H1 (cell line): ENCODE data around the gene CX3CL1. TPM values are rescaled to one million over a fixed set of nuclear protein-coding genes. Genes with fewer than 3 reads are reported as not detected.

Source experiments
- polyA plus RNA-seq, 7 experiments: library from polyadenylated mRNA; depleted of rRNA in 3 of 7; stranded (reverse) in 5 of 7; unstranded in 2 of 7; fragments of >200 nt in 5 of 7; fragments of 200-250 nt in 2 of 7; gene quantifications; 1 replicate in 5 of 7; 2 replicates in 1 of 7; 4 replicates in 1 of 7; pipeline versions ENCODE4 v1.2.1 to v1.2.3, GENCODE V29; 2011 to 2013; ENCODE audit warnings: missing spikeins in 2 of 7, mixed read lengths in 2 of 7
- total RNA-seq: library from RNA; stranded (reverse); fragmentation: NEBNext Ultra II Directional; extraction: Animal tissue kit (Norgen Biotek cat#: 25700); gene quantifications from 2 replicates; pipeline ENCODE4 v1.2.1, GENCODE V29; 2021
- TF ChIP-seq, protein P1 (sequence below): IDR thresholded peaks from 2 replicates; pipeline ENCODE4 v1.6.1; 2012; ENCODE audit warnings: inconsistent platforms

The CX3CL1 gene
- total and polyA plus RNA-seq, 2 of the 8 experiments (the other 6 are each of a cell fraction or from before 2014, with no cell fraction given) = 1.4 to 3.0 TPM

DNA sequence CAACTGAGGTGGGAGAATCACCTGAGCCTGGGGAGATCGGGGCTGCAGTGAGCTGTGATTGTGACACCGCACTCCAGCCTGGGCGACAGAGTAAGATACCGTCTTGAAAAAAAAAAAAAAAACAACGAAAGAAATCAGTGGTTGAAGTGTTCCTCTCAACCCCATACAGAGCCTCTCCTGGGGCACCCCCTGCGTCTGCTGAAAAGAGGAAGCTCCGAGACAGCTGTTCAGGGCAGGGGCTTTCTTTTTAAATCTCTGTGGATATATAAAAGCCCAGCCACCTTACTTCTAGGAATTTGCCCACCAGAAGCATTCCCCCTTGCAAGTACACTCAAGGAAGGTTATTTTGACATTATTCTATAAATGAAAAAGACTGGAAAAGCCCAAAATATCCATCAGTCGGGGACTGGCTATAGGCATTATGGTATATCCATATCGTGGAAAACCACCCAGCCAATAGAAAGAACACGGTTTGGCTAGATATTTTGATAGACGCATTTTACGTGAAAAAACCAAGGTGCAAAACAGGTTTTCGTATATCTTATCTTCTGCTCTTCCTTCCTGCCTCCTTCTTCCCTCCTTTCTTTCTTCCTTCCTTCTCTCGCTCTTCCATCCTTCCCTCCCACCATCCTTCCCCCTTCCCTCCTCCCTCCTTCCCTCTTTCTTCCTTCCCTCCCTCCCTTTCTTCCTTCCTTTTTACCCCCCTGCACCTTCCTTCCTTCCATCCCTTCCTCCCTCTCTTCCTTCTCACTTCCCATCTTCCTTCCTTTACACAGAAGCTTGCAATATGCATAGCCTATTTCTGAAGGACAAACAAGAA is 22.9 kb upstream of the CX3CL1 start (continued):
- TF ChIP-seq, protein P1, sequence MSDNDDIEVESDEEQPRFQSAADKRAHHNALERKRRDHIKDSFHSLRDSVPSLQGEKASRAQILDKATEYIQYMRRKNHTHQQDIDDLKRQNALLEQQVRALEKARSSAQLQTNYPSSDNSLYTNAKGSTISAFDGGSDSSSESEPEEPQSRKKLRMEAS = no peak
